NCI-H748 treated with DMSO at 0.1 percent for 48 hours (cell line): ENCODE data around the gene EEF1AKMT3.

Experiments
- DNase-seq: peaks from one replicate; lab custom pipeline; 2025; lab: John Stamatoyannopoulos, UW

Gene EEF1AKMT3

DNA sequence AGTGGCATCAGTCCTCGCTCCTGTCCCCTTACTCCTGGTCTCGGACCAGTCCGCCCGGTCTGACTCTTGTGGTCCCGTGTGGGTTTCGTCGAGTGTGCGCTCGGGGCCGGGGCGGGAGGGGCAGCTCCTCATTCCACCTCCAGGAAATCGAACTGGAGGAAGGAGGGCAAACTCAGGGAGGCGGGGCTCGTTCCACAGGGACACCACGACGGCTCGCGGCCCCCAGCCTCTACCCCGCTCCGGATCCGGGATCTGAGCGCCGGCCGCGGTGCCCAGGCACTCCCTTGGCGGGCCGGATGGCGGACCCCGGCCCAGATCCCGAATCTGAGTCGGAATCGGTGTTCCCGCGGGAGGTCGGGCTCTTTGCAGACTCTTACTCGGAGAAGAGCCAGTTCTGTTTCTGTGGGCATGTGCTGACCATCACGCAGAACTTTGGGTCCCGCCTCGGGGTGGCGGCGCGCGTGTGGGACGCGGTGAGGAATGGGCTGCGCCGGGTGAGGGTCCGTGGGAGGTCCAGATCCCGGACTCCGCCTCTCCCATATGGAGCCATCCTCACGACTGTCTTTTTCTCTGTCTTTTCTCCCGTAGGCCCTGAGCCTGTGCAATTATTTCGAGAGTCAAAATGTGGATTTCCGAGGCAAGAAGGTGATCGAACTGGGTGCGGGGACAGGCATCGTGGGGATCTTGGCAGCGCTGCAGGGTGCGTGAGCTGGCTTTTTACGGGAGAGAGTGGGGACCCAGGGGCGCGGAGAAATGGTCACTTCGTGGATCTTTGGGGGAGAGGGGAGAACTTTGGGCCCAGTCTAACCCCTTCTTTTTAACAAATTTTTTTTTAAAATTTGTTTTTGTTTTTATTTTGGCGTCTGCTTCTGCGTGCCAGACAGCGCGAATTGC lies at the start of gene EEF1AKMT3:
EEF1AKMT3 (plus strand) TSS at position 186 of the 894 bp plus-strand sequence; CDS start at position 297, 111 bp downstream.
- DNase-seq: no peak

DNA sequence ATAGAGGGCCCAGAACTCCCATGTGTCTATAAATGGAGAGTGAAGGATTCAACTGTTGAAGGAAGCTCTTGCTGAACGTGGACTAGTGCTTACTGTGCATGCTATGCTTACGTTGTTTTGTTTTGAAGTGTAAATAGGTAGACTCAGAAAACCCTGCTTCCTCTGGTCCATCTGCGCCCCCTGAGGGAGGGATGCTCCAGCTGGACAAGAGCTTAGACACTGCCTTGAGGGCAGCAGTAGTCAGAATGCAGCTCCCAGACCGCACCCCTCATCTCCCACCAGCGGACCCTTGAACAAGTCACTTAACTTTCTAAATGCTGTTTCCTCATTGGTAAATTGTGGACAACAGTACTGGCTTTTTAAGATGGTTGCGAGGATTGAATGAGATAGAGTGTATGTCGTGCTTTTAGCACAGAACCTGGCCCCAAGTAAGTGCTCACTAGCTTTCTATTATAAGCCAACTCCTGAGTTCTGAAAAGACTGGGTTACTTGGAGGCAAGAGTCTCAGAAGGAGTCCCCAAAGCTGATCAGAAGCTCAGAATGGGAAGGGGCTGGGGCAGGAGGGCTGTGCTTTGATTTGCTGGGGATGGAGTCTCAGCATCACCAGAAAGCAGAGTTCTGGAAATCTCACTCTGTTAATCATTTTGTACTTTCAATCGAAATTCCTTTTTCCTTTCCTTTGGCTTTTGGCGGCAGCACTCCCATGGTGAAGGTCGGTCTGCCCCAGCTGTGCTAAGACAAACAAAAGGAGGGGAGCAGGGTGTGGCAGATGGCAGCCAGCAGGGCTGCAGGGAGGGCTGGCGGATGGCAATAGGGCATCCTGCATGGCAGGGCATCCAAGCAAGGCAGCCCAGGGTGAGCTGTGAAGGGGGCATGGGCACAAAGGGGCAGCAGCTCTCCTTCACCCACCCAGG lies 49.4 kb upstream of the EEF1AKMT3 start:
- DNase-seq: no peak

DNA sequence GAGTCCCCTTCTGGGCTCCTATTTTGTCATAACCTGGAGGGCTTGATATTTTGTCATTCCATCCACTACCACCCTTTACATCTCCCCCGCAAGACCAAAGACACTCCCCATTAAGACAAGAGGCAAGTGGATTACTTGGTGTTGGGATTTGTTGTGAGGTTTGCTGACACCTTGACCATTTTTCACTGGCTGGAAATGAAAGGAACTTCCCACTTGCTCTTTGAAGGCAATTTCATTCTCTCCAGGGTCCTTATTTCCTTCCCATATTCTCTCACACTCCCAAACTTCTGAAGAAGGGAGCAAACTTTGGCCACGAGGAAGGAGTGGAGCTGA lies 48.8 kb upstream of the EEF1AKMT3 start:
- DNase-seq: no peak

DNA sequence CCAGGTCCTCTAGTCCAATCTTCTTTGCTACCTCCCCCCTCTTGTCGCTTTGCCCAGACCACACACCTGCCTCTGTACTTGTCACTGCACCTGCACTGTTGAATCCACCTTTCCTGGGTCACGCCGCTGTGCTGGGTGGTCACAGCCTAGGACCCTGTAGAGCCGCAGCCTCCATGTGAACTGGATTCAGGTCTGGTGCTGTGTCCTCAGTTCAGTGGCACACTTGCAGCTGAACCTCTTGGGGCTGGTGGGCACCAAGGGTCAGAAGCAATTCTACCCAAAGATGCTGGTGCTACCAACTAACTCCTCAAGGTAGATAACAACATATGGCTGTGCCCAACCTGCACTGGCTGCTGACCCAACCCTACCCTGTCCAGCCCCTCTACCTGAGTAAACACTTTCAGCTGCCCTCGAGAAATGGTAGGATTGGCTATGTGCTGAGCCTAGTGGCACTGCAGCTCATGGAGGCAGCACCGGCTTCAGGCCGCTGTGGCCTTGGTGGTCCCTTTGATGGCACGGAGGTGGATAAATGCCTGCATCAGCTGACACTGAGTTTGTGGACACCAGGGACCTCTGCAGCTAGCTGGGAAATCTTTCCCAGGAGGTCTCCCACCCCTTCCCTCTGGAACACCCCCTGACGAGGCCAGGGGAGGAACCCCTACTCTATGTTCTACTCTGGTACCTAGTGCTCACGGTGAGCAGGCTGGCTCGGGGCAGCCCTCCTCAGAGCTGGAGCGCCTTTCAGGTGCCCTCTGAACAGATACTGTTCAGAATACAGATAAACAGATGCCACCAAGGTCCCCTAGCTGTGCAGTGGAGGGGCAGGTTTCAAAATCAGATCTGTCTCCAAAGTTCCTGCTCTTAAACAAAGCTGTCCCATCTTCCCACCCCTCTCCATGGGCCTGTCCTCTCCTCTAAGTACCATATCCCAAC lies 48.1 kb upstream of the EEF1AKMT3 start:
- DNase-seq: no peak

DNA sequence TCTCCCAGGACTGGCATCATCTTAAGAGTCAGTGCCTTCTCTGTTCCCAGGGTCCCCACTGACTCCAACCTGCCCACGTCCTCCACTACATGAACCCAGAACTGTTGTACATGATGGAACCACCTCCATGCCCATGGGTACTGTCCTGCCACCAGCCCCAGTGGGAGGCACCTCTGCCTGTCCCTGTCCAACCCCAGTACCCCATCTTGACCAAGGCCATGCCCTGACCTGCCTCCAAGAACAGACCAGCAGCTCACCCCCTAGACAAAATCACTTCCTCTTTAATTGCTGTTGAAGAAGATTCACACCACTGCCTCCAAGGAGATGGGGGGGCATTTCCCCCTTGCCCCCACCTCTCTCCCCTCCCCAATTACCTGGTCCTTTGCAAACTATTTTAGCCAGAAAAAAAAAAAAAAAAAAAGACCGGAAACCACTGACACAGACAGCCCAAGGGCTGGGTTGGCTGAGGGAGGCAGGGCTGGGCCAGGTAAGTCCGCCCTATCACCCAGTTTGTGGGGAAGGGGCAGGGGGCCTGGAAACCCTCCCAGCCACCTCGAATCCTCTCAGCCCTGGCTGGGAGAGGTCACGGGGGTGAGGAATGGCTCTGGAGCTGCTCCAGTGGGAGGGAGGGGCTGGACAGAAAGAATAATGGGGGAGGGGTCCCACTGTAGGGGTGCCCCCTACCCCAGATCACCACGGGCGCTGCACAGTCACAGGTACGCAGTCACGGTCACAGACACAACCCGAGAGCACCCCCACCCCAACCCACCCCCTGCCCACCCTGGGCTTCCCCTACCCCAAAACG lies 47.3 kb upstream of the EEF1AKMT3 start:
- no peak for DNase-seq

DNA sequence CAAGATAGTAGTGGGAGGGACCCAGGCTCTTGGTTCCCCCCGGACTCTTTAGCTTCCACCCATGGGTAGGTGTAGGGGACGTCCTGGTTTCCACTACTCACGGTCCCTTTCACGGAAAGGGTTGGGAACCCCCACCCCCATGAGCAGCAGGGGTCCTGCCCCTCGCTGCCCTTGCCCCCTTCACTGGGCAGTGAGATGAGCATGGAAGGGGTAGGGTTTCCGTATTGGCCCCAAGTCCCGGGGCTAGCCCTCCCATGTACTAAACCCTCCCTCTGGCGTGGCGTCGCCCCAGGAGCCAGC lies 46.6 kb upstream of the EEF1AKMT3 start:
- no peak for DNase-seq

DNA sequence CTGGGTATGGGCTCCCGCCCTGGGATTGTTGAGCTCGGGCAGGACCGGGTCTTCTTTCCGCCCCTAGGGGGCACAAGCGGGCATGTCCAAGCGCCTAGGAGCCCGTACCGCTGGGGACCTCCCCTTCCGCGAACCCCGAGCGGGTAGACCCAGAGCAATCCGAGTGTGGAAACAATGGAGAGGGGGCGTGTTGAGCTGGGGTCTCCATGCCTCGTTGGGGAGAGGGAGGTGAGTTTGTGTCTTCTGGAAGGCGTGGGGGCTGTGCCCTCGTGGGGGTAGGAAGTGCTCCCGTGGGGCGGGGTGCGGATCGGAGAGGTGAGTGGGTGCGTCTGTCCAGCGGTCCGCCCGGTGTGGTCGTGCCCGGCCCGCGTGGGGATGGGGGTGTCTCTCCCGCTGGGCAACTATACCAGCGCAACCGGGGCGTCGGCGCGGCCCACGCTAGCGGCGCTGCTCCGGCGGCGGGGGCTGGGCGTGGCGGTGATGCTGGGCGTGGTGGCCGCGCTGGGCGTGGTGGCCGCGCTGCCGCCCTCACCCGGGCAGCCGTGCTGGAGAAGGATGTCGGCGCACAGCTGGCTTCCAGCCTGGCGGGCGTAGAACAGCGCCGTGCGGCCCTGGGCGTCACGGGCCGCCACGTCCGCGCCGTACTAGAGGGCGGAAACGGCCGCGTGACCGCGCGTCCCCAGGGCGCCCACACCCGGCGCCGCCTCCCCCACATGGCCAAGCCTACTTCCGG lies 46.1 kb upstream of the EEF1AKMT3 start:
- DNase-seq: peak; percentile 79

DNA sequence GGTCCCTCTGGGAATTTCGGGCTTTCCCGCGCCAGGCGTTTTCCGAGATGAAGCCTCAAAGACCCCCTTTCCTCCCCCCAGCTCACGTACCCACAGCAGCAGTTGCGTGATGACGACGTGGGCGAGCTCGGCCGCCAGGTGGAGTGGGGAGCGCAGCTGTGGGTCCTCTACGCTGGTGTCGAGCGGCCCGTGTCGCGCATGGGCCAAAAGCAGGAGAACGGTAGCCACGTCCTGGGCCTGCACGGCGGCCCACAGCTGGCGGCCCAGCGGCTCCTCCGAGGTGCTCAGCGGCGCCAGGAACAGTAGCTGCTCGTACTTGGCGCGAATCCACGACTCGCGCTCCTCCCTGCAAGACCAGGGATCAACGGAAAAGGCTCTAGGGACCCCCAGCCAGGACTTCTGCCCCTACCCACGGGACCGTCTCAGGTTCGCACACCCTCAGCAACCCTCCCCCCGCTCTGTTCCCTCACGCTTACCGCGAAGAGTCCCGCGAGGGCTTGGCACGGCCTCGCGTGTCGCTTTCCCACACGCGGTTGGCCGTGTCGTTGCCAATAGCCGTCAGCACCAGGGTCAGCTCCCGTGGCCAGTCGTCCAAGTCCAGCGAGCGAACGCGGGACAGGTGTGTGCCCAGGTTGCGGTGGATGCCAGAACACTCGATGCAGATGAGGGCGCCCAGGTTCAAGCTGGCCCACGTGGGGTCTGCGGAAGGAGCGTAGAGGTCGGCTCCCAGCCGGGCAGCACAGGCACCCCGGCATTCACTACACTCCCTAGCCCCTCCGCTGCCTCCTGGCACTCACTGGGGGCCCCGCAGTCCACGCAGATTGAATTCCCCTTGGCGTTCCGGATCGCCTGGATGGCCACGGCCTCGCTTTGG lies 45.3 kb upstream of the EEF1AKMT3 start:
- DNase-seq: no peak

DNA sequence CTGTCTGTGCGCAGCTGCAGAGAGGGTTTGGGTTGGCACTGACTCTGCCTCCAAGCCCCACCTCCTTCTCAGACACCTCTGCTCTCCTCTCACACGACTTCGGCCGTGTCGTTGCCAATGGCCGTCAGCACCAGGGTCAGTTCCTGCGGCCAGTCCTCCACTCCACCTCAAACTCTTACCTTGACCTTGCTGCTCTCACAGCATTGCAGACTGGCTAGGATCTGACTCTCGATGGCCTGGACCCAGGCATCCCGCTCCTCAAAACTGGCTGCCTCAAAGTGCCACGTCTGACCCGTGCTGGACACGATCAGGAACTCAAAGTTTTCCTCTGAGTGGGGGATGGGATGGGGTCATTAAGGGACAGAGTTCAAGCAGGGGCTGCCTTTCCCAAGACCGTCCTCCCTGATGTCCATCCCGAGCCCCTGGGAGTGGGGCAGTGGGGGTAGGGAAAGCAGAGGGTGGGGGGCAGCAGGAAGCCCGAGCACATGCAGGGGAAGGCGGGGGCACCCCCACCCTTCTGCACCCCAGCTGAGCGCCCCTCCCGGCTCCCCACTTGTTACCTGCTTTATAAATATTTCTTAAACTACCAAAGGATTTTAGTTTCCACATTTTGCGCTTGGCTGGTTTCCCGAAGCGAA lies 44.5 kb upstream of the EEF1AKMT3 start:
- no peak for DNase-seq

DNA sequence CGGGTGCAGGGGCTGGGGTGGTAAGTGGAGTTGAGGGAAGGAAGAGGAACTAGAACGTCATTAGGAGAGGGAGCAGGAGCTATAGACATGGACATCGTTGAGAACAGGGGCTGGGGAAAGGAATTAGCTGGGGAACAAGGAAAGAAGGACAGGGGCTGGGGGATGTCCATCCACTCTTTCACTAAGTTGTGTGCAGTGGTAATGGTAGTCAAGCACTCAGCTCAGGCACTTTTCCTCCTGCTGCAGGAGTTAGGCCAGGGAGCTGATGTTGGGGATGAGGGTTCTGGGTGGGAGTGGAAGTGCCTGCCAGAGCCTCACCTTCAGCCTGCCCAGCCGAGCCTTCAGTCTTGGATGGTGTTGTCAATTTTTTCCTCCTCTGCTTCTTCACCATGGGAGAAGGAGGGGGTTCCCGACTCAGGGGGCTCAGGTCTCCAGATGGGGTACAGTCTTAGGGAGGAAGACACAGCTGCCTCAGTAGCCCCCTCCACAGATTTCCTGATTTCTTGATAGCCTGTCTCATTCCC lies 43.0 kb upstream of the EEF1AKMT3 start:
- DNase-seq: no peak

DNA sequence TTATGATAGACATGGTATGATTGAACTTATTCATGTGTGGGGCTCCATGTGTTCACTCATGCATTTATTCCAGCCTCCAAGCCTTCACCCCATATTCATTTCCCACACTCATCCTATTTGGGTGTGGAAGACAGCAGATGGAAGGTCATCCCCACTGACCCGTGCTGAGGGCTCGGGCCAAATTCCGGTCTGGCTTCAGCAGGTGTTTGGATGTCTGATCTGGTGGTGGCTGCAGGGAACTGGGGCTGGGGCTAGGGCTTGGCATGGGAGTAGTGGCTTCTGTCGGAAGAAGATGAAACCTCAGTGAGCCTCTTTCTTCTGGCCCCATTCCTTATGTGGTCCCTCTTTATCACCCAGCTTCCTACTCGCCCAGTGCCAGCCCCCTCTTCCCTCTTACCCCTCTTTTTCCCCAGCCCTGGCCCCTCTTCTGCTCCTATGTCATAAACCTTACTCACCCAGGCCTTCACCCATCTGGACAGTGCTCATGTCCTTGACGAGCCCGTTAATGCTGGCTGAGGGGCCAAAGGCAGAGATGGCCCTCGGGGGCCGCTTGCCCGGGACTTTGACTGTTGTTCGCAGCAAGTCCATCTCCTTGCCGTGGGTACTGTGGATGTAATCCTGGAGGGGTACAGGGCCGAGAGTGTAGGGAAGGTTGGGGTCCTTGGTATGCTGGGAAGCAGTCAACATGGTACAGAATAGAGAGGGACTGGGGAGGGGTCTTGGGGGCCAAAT lies 41.9 kb upstream of the EEF1AKMT3 start:
- DNase-seq: no peak

DNA sequence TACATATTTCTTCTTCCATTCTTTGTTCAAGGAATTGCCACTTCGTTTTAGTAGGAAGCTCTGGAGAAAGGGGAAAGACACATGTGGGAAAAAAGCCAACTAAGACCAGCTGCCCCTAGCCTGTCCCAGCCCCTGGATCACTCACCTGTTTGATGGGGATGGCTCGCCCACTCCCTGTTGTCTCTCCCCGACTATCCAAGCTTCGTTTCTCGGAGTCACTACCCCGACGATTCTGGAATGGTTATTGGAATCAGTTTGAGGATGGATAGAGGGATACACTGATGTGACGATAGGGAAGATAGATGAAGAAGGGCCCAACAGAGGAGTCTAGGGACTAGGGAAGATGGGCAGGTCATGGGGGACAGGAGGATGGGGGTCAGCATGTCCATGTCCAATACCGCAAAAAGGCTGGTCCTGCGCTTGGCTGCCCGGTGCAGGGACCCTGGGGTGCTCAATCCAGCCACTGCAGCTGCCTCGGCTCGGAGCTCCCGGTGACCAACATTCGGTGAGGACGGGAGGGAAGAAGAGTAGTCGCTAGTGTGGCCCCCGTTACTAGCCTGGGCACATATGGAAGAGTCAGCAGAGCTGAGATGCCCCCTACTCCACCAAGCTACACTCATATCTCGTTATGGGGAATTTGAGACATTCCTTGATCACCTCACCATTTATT lies 40.9 kb upstream of the EEF1AKMT3 start:
- no peak for DNase-seq

DNA sequence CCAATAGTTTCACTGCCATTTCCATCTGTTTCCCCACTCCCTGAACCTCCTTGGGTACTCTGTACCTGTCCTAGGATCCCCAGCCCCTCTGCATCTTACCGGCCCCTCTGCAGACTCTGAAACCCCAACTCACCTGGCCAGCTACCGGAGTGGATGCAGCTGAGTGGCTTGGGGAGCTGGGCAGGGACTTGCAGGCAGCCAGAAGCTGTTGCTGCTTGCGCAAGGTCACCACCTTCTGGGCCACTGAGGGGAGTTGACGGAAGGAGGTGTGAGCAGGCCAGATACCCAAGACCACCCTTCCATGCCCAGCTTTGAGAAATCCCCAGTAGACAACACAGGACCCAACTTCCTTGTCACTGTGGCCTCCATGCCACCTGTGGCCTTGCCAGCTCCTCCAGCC lies 40.1 kb upstream of the EEF1AKMT3 start:
- no peak for DNase-seq

DNA sequence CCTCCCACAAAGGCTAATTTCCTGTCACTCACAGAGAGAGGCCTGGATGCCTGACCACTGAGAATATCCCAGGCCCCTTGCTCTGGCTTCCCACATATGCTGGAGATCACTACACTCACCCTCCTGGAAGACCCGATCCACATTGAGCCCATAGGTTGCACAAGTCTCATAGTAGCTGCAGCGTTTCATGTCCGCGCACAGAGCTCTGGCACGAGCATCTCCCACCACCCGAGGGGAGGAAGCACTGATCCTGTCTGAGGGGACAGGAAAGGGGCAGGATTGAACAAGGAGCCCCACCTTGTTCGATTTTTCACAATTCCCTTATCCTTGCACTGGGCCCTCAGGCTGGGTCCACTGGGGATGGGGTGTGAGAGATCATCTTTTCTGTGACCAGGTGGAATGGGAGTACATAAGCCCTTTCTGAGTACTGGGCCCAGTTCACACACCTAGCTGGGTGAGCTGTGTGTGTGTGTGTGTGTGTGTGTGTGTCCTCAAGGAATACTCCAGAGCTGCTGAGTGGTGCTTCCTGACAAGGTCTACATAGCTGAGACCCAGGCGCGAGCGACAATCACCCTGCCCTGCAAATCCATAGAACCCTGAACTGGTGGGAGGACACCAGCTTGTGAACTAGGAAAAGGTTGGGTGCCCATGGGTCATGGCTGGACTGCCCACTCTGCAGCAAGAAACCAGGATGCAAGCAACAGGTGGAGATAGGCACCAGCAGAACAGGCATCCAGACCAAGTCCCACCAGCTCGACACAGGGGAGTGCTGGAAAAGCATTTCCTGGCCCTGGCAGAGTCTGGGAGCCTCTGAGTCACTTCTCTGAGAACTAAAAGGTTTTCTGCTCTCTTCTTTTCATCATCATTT lies 39.5 kb upstream of the EEF1AKMT3 start:
- DNase-seq: no peak

DNA sequence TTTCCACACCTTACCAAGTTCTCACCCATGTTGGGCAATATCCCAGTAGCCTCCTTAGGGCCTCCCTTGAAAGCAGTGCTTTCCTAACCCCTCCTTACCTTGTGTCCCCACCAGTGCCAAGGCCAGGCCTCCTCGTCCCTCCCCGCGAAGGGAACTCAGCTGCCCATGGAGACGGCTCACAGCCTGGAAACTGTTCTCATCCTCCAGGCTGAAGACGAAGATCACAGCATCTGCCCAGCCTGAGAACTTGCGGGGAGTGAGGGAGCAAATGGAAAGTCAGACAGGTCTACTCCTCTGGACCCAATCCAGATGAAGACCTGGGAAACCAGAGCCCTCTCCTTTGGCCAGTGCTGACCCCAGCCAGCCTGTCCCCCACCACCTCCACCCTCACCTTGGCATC lies 38.5 kb upstream of the EEF1AKMT3 start:
- DNase-seq: no peak

DNA sequence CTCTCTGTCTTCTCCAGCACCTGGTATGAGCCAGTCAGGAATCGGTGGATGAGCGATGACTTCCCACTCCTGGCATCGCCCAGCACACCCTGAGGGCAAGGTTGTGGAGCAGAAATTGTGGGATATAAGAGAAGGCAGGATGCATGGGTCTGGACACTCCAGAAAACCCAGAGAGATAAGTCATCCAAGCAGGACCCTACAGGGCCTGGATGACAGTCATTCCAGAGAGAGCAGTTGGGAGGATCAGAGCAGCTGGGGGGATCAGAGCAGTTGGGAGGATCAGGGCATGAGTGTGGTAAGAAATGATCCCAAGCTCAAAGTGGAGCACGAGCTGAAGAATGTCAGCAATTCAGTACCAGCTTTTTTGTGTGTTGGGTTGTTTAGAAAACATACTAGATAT lies 37.8 kb upstream of the EEF1AKMT3 start:
- DNase-seq: no peak
